Globus pallidus (tissue), 1 donor: Measurements from ENCODE around the gene GPI.
"Not testable (repeated sequence)": the region's sequence is repeated elsewhere in the genome, so short reads cannot be mapped to it uniquely, and the experiment has no call there.

Experiments used
- DNase-seq: peaks from one replicate; pipeline ENCODE4 v3.0.0-alpha.2; 2015; ENCODE audit warnings: low spot score

The GPI gene

DNA sequence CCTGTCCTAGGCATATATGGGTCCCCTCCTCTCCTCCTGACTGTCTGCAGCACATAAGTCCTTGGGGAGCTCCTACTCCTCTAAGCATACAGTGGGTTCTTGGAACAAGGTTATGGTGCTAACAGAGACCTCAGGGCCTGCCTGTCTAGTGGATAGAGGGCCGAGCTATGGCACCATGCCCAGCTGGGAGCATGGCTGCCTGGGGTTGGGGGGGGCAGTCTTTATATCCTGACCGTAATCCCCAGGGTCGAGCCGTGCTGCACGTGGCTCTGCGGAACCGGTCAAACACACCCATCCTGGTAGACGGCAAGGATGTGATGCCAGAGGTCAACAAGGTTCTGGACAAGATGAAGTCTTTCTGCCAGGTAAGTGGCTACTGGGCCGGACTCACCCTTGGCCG, 3.3 kb downstream of the GPI start:
- DNase-seq: no peak

DNA sequence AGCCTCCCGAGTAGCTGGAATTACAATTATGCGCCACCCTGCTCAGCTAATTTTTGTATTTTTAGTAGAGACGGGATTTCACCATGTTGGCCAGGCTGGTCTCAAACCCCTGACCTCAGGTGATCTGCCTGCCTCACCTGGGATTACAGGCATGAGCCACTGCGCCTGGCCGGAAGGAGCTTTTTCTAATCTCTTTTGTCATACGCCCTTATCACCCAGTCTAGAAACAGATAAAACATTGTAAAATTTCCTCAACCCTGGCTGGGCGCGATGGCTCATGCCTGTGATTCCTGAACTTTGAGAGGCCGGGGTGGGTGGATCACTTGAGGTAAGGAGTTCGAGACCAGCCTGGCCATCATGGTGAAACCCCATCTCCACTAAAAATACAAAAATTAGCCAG, 4.2 kb downstream of the GPI start:
- DNase-seq: not testable (repeated sequence)

DNA sequence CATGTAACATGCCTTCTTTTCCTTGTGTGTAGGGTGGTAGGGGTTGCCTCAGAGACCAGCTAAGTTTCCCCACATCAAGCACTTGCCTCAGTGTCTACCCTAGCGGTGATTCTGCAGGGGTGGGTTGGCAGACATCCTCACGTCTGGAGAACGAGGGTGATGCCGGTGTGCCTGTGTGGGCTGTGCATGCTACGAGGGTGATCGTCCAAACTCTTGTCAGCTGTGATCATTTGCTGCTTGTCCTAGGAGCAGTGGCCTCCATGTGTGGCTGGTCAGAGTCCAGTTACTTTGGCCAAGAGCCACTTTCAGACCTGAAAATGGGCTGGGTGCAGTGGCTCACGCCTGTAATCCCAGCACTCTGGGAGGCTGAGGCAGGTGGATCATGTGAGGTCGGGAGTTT, 5.1 kb downstream of the GPI start:
- no peak for DNase-seq

DNA sequence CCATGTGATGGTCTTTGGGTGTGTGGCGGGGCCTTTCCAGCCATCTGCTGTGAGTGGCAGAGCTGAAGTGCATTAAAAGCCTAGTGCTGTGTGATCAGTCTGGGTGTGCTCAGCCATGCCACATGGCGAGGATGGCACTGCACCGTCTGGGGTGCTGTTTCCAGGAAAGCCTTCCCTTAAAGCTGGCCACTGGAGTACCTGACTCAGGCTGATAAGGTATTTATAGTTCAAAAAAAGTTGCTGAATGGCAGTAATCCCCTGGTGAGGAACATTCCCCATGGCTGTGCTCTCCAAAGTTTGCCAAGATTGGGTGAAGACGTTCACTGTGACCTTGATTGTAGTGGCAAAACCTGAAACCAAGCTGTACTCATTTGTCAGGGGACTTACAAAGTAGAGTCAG, 6.0 kb downstream of the GPI start:
- no peak for DNase-seq

DNA sequence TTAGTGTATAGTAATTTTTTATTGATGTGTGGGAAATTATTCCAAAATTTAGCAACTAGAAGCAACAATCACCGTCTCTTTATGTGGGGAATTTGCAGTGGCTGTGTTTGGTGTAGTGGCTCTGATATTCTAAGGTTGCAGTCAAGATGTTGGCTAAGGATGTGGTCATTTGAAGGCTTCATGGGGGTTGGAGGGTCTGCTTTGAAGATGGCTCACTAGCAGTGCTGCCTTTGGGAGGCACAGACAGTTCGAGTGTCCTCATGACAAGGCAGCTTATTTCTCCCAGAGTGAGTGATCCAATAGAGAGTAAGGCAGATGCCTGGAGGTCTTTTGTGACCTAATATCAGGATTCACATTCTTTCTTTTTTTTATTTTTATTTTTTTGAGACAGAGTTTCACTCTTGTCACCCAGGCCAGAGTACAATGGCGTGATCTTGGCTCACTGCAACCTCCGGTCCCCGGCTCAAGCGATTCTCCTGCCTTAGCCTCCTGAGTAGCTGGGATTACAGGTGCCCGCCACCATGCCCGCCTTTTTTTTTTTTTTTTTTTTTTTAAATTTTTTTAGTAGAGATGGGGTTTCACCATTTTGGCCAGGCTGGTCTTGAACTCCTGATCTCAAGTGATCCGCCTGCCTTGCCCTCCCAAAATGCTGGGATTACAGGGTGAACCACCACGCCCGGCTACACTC, 8.7 kb downstream of the GPI start:
- no peak for DNase-seq

DNA sequence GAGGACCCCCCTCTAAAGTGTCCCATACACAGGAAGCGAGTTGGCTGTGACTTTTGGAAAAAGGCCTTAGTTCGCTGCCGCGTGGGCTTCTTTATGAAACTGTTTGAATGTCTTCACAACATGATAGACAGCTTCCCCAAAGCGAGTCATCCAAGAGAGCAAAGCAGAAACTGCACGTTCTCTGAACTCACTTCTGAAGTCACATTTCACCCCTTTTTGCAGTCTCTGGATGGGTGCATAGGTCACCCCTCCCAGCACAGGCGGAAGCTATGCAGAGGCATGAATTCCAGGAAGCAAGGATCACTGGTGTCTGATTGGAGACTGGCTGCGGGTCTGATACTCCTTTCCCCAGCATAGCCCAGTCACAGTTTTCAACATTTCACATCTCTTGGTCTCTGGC, 10.6 kb downstream of the GPI start:
- DNase-seq: no peak

DNA sequence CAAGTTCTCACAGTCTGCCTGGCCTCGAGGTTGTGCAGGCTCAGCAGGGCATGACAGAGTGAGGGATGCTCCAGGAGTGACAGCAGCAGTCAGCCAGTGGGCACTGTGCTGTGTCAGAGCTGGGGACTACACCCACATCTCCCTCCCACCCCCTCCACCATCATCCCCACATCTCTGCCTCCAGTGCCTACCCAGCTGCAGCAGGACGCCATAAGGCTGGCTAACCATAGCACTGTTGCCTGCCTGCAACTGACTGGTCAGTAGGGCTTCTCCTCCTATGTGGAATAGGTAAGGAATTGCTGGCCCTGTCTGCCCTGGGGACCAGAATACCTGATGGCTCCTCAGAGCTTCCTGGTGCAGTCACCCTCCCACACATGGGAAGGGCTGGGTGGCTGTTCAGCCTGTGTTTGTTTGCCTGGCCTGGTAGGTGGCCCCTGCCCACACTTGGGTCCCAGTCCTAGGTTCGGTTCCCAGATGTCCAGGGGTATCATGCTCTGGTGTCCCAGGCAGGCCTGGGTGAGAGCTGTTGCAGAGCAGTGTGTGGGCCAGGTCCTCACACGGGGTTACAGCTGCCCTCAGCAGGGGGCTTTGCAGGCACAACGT, 15.7 kb downstream of the GPI start:
- no peak for DNase-seq

DNA sequence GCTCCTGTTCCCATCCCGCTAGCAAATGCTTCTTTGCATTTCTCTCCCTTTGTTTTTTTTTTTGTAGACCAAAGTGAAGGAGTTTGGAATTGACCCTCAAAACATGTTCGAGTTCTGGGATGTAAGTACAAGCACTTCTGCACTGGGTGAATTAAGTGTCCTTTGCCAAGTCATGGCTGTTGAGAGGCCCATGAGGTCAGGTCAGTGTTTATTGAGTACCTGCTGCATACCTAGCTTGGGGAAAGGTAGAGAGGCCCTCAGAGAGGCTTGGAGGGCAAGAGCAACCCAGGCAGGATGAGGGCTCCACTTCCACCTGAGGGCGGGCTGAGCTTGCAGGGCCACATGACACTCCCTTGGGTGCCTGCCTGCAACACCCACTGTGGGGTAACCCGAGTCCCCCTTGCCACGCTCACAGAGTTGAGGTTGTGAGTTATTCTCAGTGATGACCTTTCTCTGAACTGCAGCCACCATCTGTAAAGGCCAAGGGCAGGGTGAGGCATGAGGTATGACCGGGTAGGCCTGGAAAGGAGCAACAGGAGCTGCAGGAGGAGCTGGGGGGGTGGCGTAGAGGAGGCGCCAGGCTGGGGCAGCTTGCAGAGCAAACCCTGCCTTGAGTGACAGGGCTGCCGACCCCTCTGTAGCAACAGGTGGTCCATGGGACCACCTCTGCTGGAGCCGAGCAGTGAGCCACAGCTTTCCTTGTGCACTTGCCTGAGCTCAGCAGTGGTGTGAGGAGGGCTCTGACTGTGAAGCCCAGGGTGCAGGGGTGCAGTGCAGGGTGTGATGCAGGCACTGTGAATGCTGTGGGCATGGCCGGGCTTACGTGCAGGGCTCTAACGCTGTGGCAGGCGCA, 16.6 kb downstream of the GPI start:
- DNase-seq: no peak

DNA sequence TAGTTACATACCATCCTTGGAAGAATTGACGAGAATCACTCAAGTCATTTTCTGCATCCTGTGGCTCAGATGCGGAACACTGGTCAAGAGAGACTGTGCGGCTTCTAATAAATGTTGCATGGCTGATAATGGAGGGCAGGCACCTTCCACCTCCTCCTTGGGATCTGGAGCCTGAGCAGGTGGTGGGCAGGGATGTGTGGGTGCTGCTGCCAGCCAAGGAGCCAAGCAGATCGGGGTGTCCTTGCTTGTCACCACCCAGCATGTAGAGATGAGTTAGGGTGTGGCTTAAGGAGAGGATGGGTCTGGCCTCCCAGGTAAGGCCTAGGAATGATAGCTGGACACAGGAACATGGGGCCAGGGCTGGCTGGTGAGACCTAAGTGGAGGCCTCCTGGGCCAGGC, 17.5 kb downstream of the GPI start:
- no peak for DNase-seq

DNA sequence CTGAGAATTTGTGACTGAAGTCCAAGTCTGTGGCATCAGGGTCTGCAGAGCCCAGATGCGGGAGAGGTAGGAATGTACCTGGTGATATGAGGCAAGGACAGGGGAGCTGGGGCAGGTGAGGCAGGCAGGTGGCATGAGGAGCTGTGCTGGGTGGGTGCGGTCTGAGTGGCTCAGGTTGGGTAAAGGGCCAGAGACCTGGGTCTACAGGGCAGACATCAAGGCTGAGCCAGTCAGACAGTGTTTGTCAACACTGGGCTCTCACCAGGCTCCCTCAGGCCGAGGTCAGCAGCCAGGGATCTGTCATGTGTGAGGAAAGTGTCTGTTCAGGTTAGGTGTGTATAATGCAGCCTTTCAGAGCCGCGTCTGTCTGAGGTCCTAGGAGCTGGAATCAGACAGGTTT, 18.6 kb downstream of the GPI start:
- no peak for DNase-seq

DNA sequence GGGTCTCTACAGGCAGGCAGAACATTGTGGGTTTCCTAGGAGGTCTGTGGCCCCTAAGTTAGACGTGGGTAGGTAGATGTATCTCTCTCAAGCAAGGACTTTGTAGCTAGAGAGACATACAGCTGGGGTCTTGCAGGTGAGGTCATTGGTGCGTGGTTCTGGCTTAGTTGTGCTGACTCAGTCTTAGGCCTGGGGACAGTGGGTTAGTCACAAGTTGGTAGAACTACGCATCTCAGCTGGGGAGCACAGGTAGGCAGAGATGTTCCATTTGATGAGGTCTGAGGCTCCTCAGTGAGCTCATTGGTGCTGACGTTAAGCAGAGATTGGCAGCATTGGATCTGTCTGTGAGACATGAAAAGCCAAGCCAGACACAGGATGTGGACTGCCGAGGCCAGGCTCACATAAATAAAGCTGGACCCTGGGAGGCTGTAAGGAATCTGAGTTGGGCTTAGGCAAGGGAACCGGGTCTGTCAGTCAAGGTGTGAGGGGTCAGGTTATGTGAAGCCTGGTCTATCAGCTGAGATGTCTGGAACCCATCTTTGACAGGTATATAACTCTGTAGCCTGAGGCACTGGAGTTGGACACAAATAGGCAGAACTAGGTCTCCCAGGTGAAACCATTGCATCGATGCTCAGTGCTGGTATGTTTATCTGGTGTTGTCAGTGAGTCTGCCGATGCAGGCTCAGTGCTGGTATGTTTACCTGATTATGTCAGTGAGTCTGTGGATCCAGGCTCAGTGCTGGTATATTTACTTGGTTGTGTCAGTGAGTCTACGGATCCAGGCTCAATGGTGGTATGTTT, 21.8 kb downstream of the GPI start:
- DNase-seq: no peak

DNA sequence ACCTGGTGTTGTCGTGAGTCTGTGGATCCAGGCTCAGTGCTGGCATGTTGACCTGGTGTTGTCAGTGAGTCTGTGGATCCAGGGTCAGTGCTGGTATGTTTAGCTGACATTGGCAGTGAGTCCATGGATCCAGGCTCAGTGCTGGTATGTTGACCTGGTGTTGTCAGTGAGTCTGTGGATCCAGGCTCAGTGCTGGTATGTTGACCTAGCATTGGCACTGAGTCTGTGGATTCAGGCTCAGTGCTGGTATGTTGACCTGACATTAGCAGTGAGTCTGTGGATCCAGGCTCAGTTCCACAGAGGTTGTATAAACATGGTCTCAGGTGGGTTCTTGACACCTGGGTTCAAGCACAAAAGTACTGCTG, 22.4 kb downstream of the GPI start:
- no peak for DNase-seq

DNA sequence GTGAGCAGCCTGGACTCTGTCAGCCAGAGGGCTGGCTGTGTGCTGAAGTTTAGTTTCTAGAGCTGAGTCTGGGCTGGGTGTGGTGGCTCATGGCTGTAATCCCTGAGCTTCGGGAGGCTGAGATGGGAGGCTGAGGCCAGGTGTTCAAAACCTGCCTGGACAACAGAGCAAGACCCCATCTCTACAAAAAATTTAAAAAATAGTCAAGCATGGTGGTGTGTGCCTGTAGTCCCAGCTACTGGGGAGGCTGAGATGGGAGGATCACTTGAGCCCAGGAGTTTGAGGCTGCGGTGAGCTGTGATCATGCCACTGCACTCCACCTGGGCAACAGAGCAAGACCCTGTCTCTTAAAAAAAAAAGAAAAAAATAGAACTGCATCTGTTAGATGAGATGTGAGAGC, 23.7 kb downstream of the GPI start:
- DNase-seq: not testable (repeated sequence)

DNA sequence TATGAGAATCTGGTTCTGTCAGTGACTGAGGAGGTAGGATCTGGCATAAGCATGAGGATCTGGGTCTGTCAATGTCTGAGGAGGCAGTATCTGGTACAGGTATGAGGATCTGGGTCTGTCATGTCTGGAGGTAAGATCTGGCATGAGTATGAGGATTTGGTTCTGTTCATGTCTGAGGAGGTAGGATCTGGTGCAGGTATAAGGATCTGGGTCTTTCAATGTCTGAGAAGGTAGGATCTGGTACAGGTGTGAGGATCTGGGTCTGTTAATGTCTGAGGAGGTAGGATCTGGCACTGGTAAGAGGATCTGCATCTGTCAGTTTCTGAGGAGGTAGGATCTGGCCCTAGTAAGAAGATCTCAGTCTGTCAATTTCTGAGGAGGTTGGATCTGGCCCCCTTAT, 26.8 kb downstream of the GPI start:
- no peak for DNase-seq

DNA sequence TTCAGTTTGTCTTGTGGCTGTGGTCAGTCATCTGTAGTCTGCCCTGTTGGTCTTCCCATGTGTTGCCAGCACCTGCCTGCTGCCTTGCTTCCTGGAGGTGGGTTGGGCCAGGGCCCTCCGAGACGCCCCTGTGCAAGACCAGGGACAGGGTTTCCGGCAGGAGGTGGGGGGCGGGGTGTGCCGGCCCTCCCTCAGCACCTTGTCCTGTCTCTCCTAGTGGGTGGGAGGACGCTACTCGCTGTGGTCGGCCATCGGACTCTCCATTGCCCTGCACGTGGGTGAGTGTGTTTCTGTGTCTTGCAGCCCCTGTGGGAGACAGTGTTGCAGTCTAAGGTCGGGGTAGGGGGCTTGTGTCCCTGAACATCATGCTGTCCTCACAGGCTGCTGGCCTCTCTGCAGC, 28.0 kb downstream of the GPI start:
- no peak for DNase-seq

DNA sequence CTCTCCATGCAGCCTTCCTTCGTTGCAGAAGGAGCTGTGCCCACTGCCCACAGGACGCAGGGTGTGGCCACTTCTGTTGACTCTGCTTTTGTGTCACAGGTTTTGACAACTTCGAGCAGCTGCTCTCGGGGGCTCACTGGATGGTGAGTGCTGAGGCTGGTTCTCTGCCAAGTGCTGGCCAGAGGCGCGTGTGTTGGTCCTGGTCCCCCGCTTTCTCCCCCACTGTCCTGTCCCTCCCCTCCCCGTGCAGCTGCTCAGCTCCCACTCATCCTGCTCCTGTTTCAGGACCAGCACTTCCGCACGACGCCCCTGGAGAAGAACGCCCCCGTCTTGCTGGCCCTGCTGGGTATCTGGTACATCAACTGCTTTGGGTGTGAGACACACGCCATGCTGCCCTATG, 28.6 kb downstream of the GPI start:
- DNase-seq: no peak

DNA sequence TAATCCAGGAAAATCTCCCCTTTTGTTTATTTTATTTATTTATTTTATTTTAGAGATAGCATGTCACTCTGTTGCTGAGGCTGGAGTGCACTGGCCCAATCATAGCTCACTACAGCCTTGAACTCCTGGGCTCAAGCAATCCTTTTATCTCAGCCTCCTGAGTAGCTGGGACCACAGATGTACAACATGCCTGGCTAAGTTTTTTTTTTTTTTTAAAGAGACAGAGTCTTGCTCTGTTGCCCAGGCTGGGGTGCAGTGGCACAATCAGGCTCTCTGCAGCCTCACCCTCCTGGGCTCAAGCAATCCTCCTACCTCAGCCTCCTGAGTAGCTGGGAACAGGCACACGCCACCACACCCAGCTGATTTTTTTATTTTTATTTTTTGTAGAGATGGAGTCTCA, 32.9 kb downstream of the GPI start:
- DNase-seq: no peak

DNA sequence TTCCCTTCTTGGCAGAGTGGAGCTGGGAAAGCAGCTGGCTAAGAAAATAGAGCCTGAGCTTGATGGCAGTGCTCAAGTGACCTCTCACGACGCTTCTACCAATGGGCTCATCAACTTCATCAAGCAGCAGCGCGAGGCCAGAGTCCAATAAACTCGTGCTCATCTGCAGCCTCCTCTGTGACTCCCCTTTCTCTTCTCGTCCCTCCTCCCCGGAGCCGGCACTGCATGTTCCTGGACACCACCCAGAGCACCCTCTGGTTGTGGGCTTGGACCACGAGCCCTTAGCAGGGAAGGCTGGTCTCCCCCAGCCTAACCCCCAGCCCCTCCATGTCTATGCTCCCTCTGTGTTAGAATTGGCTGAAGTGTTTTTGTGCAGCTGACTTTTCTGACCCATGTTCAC, 34.9 kb downstream of the GPI start:
- DNase-seq: no peak

DNA sequence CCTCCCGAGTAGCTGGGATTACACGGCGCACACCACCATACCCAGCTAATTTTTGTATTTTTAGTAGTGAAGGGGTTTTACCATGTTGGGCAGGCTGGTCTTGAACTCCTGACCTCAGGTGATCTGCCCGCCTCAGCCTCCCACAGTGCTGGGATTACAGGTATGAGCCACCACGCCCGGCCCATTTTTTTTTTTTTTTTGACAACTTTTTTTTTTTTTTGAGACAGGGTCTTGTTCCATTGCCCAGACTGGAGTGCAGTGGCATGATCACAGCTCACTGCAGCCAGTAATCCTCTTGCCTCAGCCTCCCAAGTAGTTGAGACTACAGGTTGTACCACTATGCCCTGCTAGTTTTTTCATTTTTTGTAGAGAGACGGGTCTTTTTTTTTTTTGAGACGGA, 35.8 kb downstream of the GPI start:
- DNase-seq: not testable (repeated sequence)

DNA sequence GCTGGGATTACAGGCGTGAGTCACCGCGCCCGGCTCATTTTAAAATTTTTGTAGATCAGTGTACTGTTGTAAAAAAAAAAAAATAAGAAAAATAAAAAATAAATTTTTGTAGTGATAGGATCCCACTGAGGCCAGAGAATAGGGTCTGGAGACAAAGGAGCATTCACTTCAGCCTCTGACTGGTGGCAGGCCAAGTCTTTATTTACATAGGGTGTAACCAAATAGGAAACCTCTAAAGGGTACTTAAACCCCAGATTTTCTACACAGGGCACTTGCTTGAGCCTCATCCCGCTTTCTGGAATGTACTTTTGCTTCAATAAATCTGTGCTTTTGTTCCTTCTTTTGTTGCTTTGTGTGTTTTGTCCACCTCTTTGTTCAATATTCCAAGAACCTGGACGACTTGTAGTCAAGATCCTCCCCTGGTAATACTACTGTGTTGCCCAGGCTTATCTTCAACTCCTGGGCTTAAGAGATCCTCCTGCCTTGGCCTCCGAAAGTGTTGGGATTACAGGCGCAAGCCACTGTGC, 37.1 kb downstream of the GPI start:
- no peak for DNase-seq

DNA sequence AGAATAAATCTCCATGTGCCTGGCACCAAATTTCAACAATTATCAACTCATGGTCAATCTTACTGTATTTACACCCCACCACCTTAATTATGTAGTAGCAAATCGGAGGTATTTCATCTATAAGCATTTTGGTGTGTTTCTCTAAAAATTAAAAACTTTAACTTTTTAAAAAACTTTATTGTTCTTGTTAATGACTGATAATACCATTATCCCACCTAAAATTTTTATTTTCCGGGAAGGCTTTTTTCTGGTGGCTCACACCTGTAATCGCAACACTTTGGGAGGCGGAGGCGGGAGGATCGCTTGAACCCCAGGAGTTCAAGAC, 38.8 kb downstream of the GPI start:
- DNase-seq: no peak

DNA sequence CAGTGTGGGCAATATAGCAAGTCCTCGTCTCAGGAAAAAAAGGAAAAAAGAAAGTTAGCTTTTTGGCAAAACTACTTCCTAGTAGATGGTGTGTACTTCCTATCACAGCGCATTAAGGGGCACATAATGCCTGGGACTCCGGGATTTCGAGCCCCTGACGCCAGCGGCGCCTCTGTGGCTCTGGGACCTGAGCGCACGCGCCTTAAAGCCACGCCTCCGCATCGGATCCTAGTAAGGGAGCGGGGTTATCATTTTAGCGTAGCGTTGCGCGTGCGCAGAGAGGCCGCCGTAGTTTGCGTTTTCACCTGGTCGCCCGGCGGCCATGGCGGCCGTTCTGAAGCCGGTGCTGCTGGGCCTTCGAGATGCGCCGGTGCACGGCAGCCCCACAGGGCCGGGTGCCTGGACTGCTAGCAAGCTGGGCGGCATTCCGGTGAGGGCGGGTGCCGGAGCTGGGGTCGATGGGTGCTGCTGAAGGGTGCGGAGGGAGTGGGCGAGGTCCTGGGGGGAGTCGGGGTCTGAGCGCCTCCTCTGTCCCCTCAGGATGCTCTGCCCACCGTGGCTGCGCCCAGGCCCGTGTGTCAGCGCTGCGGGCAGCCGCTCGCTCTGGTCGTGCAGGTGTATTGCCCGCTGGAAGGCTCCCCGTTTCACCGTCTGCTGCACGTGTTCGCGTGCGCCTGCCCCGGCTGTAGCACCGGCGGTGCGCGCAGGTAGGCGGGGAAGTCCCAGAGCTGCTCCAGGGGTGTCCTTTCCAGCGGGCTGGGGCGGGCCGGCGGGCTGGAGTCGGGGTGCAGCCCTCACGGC, 39.3 kb downstream of the GPI start, which contains the start of gene PDCD2L:
TSS of gene PDCD2L (plus strand) at position 291 of the 801 bp plus-strand sequence. CDS start at position 323, 32 bp downstream.
- peak; percentile 70 for DNase-seq
